MCF 10A (cell line): Measurements from ENCODE around the gene TMEM156. TPM values are rescaled to one million over a fixed set of nuclear protein-coding genes. Genes with fewer than 3 reads are reported as not detected.
"Not testable (repeated sequence)": the region's sequence is repeated elsewhere in the genome, so short reads cannot be mapped to it uniquely, and the experiment has no call there.

Experiments used
- BruUV-seq: library from RNA; stranded (reverse); fragments of 400-500 nt; replicated peaks from 2 replicates; lab custom pipeline; 2021; lab: Mats Ljungman, UMichigan
- CTCF ChIA-PET: fragments of 300-600 bp; sonication (Branson Sonifier 250); formaldehyde crosslinking; extraction: SDS; loops from one replicate; lab custom pipeline; 2021; ENCODE audit warnings: antibody characterized with exemption, inconsistent platforms; lab: Yijun Ruan, JAX
- POLR2A ChIA-PET: fragments of 300-600, 350-650 bp; sonication (Branson Sonifier 250); formaldehyde crosslinking; extraction: SDS; loops from one replicate; lab custom pipeline; 2020; ENCODE audit warnings: antibody characterized with exemption, inconsistent platforms; lab: Yijun Ruan, JAX
- DNase-seq: peaks from one replicate; pipeline ENCODE4 v3.0.0-alpha.2; 2018; ENCODE audit not compliant: unreplicated experiment
- H3K27ac Mint-ChIP-seq: one replicate; pipeline ENCODE4 v1.8.0; 2022; ENCODE audit warnings: mild to moderate bottlenecking, low read depth, mixed read lengths; ENCODE audit not compliant: unreplicated experiment
- H3K27me3 Mint-ChIP-seq: one replicate; pipeline ENCODE4 v1.8.0; 2022; ENCODE audit warnings: mixed read lengths; ENCODE audit not compliant: insufficient read depth, unreplicated experiment
- H3K36me3 Mint-ChIP-seq: one replicate; pipeline ENCODE4 v1.8.0; 2022; ENCODE audit warnings: mild to moderate bottlenecking, moderate library complexity, mixed read lengths; ENCODE audit not compliant: insufficient read depth, unreplicated experiment
- H3K4me1 Mint-ChIP-seq: one replicate; pipeline ENCODE4 v1.8.0; 2022; ENCODE audit warnings: mixed read lengths; ENCODE audit not compliant: insufficient read depth, unreplicated experiment
- H3K4me3 Mint-ChIP-seq: one replicate; pipeline ENCODE4 v1.8.0; 2022; ENCODE audit warnings: mild to moderate bottlenecking, moderate library complexity, mixed read lengths; ENCODE audit not compliant: unreplicated experiment
- H3K9me3 Mint-ChIP-seq: one replicate; pipeline ENCODE4 v1.8.0; 2022; ENCODE audit warnings: mixed read lengths; ENCODE audit not compliant: unreplicated experiment
- CTCF ChIP-seq: fragments of 200-600 bp; IDR thresholded peaks from one replicate; pipeline ENCODE4 v1.8.0; 2022; ENCODE audit warnings: antibody characterized with exemption, mild to moderate bottlenecking; ENCODE audit not compliant: unreplicated experiment
- intact Hi-C: fragments of 100-400 bp; cut with micrococcal nuclease; formaldehyde crosslinking; loops from 2 replicates; pipeline ENCODE4 v1.14.1; 2022
- total RNA-seq: library from RNA; stranded (reverse); gene quantifications from 2 replicates; pipeline ENCODE4 v1.2.3, GENCODE V29; 2022

The TMEM156 gene
- total RNA-seq, 1 experiment from 2014 or later: 5.3 TPM

GRCh38 chr4:38994135-38994534, 38.1 kb downstream of the TMEM156 start:
- DNase-seq: no peak
- CTCF ChIA-PET: interaction anchor here (0.9 kb wide), 1 partner anchor 91 kb away, joined by 3 read pairs; no protein-coding TSS in a partner anchor
- Mint-ChIP-seq H3K36me3 (no peaks in the 10 kb centered on the region), H3K27me3 (no peaks in the 10 kb centered on the region), H3K4me1 (no peaks in the 10 kb centered on the region), H3K9me3 (no peaks in the 10 kb centered on the region), H3K4me3 (no peak overlapping the region), H3K27ac (no peak overlapping the region)
- intact Hi-C loops: no loop called here
- TF ChIP-seq CTCF: no peak
- POLR2A ChIA-PET: interaction anchor here (0.5 kb wide), 1 partner anchor 39 kb away, joined by 4 read pairs; no protein-coding TSS in a partner anchor
- BruUV-seq: no TSS peak

DNA sequence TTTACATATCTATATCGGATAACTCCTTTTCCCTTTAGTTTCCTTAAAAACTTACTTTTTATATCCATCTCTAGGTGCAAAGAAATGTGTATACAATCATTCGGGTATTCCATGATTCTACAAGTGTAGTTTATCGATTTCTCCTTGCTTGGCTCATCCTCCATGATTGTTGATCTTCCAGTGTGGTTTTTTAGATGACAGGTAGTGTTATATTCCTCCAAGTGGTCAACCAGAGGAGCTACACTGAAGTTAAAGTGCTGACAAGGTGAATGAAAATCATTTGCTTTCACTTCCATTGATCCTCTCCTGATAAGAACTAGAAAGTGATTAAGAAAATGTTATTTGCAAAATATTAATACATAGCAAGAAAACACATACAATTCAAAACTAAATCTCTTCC, 38.5 kb downstream of the TMEM156 start:
- no peaks in the 10 kb centered on the region for H3K36me3 Mint-ChIP-seq
- no peaks in the 10 kb centered on the region for H3K4me1 Mint-ChIP-seq
- DNase-seq: no peak
- H3K27ac Mint-ChIP-seq: no peak overlapping the region
- ChIA-PET CTCF (interaction anchor here (0.9 kb wide), 1 partner anchor 91 kb away, joined by 3 read pairs; no protein-coding TSS in a partner anchor), POLR2A (interaction anchor here (0.5 to 1.1 kb wide), 2 partner anchors 39 to 353 kb away, joined by 4 read pairs; no protein-coding TSS in a partner anchor)
- no peak overlapping the region for H3K4me3 Mint-ChIP-seq
- intact Hi-C loops: no loop called here
- TF ChIP-seq CTCF: no peak
- H3K27me3 Mint-ChIP-seq: no peaks in the 10 kb centered on the region
- H3K9me3 Mint-ChIP-seq: peaks cover 1% of the 10 kb centered on the region
- no TSS peak for BruUV-seq

- peaks cover 7% of the 10 kb centered on the region for H3K9me3 Mint-ChIP-seq
- no peaks in the 10 kb centered on the region for H3K27me3 Mint-ChIP-seq
- BruUV-seq: no TSS peak
- no peak overlapping the region for H3K27ac Mint-ChIP-seq
- intact Hi-C loops: no loop called here
- no peaks in the 10 kb centered on the region for H3K4me1 Mint-ChIP-seq
- H3K4me3 Mint-ChIP-seq: no peak overlapping the region
- no peak for TF ChIP-seq CTCF
- ChIA-PET CTCF (no interaction called here), POLR2A (no interaction called here)
- no peaks in the 10 kb centered on the region for H3K36me3 Mint-ChIP-seq
- no peak for DNase-seq
Measured at GRCh38 chr4:38990241-38990640, 42.0 kb downstream of the TMEM156 start.

GRCh38 chr4:38989487-38989886, 42.7 kb downstream of the TMEM156 start:
- no TSS peak for BruUV-seq
- Mint-ChIP-seq H3K4me3 (no peak overlapping the region), H3K4me1 (no peaks in the 10 kb centered on the region), H3K27me3 (no peaks in the 10 kb centered on the region), H3K36me3 (no peaks in the 10 kb centered on the region), H3K9me3 (peaks cover 7% of the 10 kb centered on the region), H3K27ac (no peak overlapping the region)
- TF ChIP-seq CTCF: no peak
- DNase-seq: peak; percentile 53
- intact Hi-C loops: no loop called here
- POLR2A ChIA-PET: no interaction called here
- CTCF ChIA-PET: no interaction called here

DNA sequence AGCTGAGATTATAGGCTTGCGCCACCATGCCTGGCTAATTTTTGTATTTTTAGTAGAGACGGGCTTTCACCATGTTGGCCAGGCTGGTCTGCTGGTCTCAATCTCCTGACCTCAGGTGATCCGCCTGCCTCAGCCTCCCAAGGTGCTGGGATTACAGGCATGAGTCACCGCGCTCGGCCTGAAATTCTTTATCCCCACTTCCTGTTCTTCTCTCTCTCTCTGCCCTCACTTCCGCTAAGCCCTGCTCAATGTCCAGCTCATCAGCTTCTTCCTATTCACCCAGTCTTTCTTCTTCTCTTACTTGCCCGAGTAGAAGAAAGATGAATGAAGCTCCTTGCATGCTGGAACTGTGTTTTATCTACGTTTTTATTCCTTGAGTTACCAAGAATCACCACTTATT, 43.9 kb downstream of the TMEM156 start:
- H3K9me3 Mint-ChIP-seq, H3K36me3 Mint-ChIP-seq, H3K27ac Mint-ChIP-seq, H3K4me3 Mint-ChIP-seq, H3K4me1 Mint-ChIP-seq, H3K27me3 Mint-ChIP-seq, intact Hi-C loops, BruUV-seq: not testable (repeated sequence)
- DNase-seq: peak; percentile 30
- POLR2A ChIA-PET: interaction anchor here (0.5 to 1.0 kb wide), 3 partner anchors 9 to 968 kb away, joined by 3 to 6 read pairs (median 4); no protein-coding TSS in a partner anchor
- CTCF ChIA-PET: interaction anchor here (0.5 kb wide), 1 partner anchor 8 kb away, joined by 4 read pairs; no protein-coding TSS in a partner anchor
